Mesendoderm (in vitro differentiated cells): ENCODE measurements around the gene KCNF1. TPM values are rescaled to one million over a fixed set of nuclear protein-coding genes. Genes with fewer than 3 reads are reported as not detected.

ENCODE experiments used
- DNase-seq: peaks from one replicate; pipeline ENCODE4 v3.0.0; 2013
- H2AK5ac ChIP-seq: 2 replicates; pipeline ENCODE4 v1.6.1; 2013; ENCODE audit warnings: low read length, inconsistent platforms
- H2BK120ac ChIP-seq: 2 replicates; pipeline ENCODE4 v1.6.1; 2013; ENCODE audit warnings: low read depth, mild to moderate bottlenecking, low read length, moderate library complexity, mixed read lengths
- H2BK15ac ChIP-seq: replicated peaks from 2 replicates; pipeline ENCODE4 v1.6.1; 2013; ENCODE audit warnings: low read depth, mild to moderate bottlenecking, moderate library complexity
- H2BK5ac ChIP-seq: 2 replicates; pipeline ENCODE4 v1.6.1; 2013; ENCODE audit warnings: low read length, inconsistent platforms
- H3K18ac ChIP-seq: 2 replicates; pipeline ENCODE4 v1.6.1; 2013; ENCODE audit warnings: mild to moderate bottlenecking, low read length, mixed read lengths
- H3K23ac ChIP-seq: one replicate; pipeline ENCODE4 v1.6.1; 2013; ENCODE audit warnings: low read length
- H3K27ac ChIP-seq: 2 replicates; pipeline ENCODE4 v1.5.1; 2013; ENCODE audit warnings: low read depth, mild to moderate bottlenecking, inconsistent platforms, low read length, moderate library complexity
- H3K27me3 ChIP-seq: 2 replicates; pipeline ENCODE4 v1.6.1; 2013; ENCODE audit warnings: low read length, control low read depth, mild to moderate bottlenecking, inconsistent platforms; ENCODE audit not compliant: insufficient read depth, poor library complexity
- H3K36me3 ChIP-seq: 2 replicates; pipeline ENCODE4 v1.6.1; 2013; ENCODE audit warnings: low read length, inconsistent platforms; ENCODE audit not compliant: control insufficient read depth, insufficient read depth
- H3K4ac ChIP-seq: one replicate; pipeline ENCODE4 v1.6.1; 2013; ENCODE audit warnings: low read depth, mild to moderate bottlenecking, low read length, moderate library complexity
- H3K4me1 ChIP-seq: 2 replicates; pipeline ENCODE4 v1.6.1; 2013; ENCODE audit warnings: low read depth, low read length, inconsistent platforms; ENCODE audit not compliant: control insufficient read depth
- H3K4me2 ChIP-seq: 2 replicates; pipeline ENCODE4 v1.6.1; 2013; ENCODE audit warnings: low read length
- H3K4me3 ChIP-seq: 2 replicates; pipeline ENCODE4 v1.5.1; 2013; ENCODE audit warnings: mild to moderate bottlenecking, low read length
- H3K56ac ChIP-seq: one replicate; pipeline ENCODE4 v1.6.1; 2013; ENCODE audit warnings: low read length
- H3K79me1 ChIP-seq: 2 replicates; pipeline ENCODE4 v1.6.1; 2013; ENCODE audit warnings: low read length, inconsistent platforms
- H3K79me2 ChIP-seq: 2 replicates; pipeline ENCODE4 v1.6.1; 2013; ENCODE audit warnings: mild to moderate bottlenecking, low read length; ENCODE audit not compliant: control insufficient read depth, insufficient read depth
- H3K9ac ChIP-seq: 2 replicates; pipeline ENCODE4 v1.6.1; 2013; ENCODE audit warnings: low read length, inconsistent platforms
- H4K5ac ChIP-seq: one replicate; pipeline ENCODE4 v1.6.1; 2013; ENCODE audit warnings: low read length
- H4K8ac ChIP-seq: one replicate; pipeline ENCODE4 v1.6.1; 2013; ENCODE audit warnings: low read depth, mild to moderate bottlenecking, control low read depth, low read length, moderate library complexity
- WGBS: extraction: QIAGEN DNeasy Blood & Tissue Kit; methylation state at CpG from one replicate; pipeline ENCODE4 v1.1.7; 2013; ENCODE audit warnings: low lambda C conversion rate, missing lambda C conversion rate; ENCODE audit not compliant: insufficient coverage; ENCODE audit errors: extremely low coverage; 5-methylcytosine and 5-hydroxymethylcytosine counted together
- small RNA-seq: library from polyadenylated mRNA; stranded (forward); fragments of <200 nt; extraction: miRNeasy Mini kit (QIAGEN cat#:217004); gene quantifications from one replicate; pipeline ENCODE3, GENCODE V24; 2013; ENCODE audit not compliant: insufficient read depth

The KCNF1 gene

GRCh38 chr2:10961490-10961875 lies 49.7 kb downstream of the KCNF1 start:
- Histone ChIP-seq H3K27me3 (no peaks in the 10 kb centered on the region), H3K36me3 (no peaks in the 10 kb centered on the region), H2BK5ac (no peak overlapping the region), H4K8ac (no peak overlapping the region), H3K9ac (no peak overlapping the region), H3K4me3 (no peak overlapping the region), H3K79me2 (no peaks in the 10 kb centered on the region), H3K56ac (no peak overlapping the region), H3K79me1 (no peaks in the 10 kb centered on the region), H4K5ac (no peak overlapping the region), H3K27ac (no peak overlapping the region), H2BK120ac (no peak overlapping the region), H3K23ac (no peak overlapping the region), H2BK15ac (no peak overlapping the region), H3K4me1 (peaks cover 3% of the 10 kb centered on the region), H3K4ac (no peak overlapping the region), H3K18ac (no peak overlapping the region), H3K4me2 (no peak overlapping the region), H2AK5ac (no peak overlapping the region)
- no peak for DNase-seq
- no CpG with 5 or more reads among the region's 13 CpGs for WGBS

- no peak overlapping the region for H3K27ac ChIP-seq
- no peak overlapping the region for H2BK15ac ChIP-seq
- no peak overlapping the region for H4K8ac ChIP-seq
- H3K79me2 ChIP-seq = no peaks in the 10 kb centered on the region
- H3K23ac ChIP-seq = no peak overlapping the region
- H3K27me3 ChIP-seq = no peaks in the 10 kb centered on the region
- H3K4me1 ChIP-seq = peaks cover 3% of the 10 kb centered on the region
- H3K18ac ChIP-seq = no peak overlapping the region
- H2AK5ac ChIP-seq = no peak overlapping the region
- H3K56ac ChIP-seq = no peak overlapping the region
- H3K4ac ChIP-seq = no peak overlapping the region
- WGBS = no CpG with 5 or more reads among the region's 14 CpGs
- no peak overlapping the region for H4K5ac ChIP-seq
- H3K36me3 ChIP-seq = no peaks in the 10 kb centered on the region
- DNase-seq = no peak
- H2BK5ac ChIP-seq = no peak overlapping the region
- no peaks in the 10 kb centered on the region for H3K79me1 ChIP-seq
- H2BK120ac ChIP-seq = no peak overlapping the region
- H3K4me2 ChIP-seq = no peak overlapping the region
- no peak overlapping the region for H3K4me3 ChIP-seq
- H3K9ac ChIP-seq = no peak overlapping the region
These were observed 50.3 kb downstream of the KCNF1 start for GRCh38 chr2:10962004-10962403.

- no peak overlapping the region for H3K4me3 ChIP-seq
- no peak overlapping the region for H3K4me2 ChIP-seq
- no peak overlapping the region for H2BK15ac ChIP-seq
- H3K27me3 ChIP-seq = no peaks in the 10 kb centered on the region
- H3K79me1 ChIP-seq = no peaks in the 10 kb centered on the region
- no peak overlapping the region for H4K8ac ChIP-seq
- H3K79me2 ChIP-seq = no peaks in the 10 kb centered on the region
- H3K4me1 ChIP-seq = peaks cover 3% of the 10 kb centered on the region
- no peak overlapping the region for H2BK5ac ChIP-seq
- H4K5ac ChIP-seq = no peak overlapping the region
- no peak overlapping the region for H2BK120ac ChIP-seq
- H3K4ac ChIP-seq = no peak overlapping the region
- no peaks in the 10 kb centered on the region for H3K36me3 ChIP-seq
- H3K9ac ChIP-seq = no peak overlapping the region
- no CpG with 5 or more reads among the region's 8 CpGs for WGBS
- H3K23ac ChIP-seq = no peak overlapping the region
- no peak overlapping the region for H3K27ac ChIP-seq
- no peak overlapping the region for H3K56ac ChIP-seq
- DNase-seq = no peak
- no peak overlapping the region for H3K18ac ChIP-seq
- no peak overlapping the region for H2AK5ac ChIP-seq
These were observed 51.4 kb downstream of the KCNF1 start for GRCh38 chr2:10963155-10963554.

Small RNA genes within 50 kb of the gene (small RNA-seq; reads per million reads assigned to genes)
- not detected for gene AC079587.1
